Fibroblast of lung (primary cell): ENCODE measurements around the gene PLCG2. TPM values are rescaled to one million over a fixed set of nuclear protein-coding genes. Genes with fewer than 3 reads are reported as not detected.
A peak's percentile ranks its signal among the peaks of the same experiment; 100 is the strongest.

Experiments used
- DNase-seq, 2 donors: peaks; one replicate each; pipeline versions ENCODE4 v3.0.0 to v3.0.0-alpha.2; 2010; ENCODE audit warnings: low read depth in 2 of 2
- H2AFZ ChIP-seq: 2 replicates; pipeline ENCODE4 v1.5.1; 2012; ENCODE audit warnings: low read length, control low read depth, inconsistent platforms
- H3K27ac ChIP-seq: 2 replicates; pipeline ENCODE4 v1.5.1; 2011; ENCODE audit warnings: low read length, control low read depth; ENCODE audit not compliant: insufficient read depth
- H3K27me3 ChIP-seq: 2 replicates; pipeline ENCODE4 v1.5.1; 2011; ENCODE audit warnings: mild to moderate bottlenecking, low read length; ENCODE audit not compliant: control insufficient read depth, insufficient read depth
- H3K36me3 ChIP-seq: 2 replicates; pipeline ENCODE4 v1.5.1; 2011; ENCODE audit warnings: low read length; ENCODE audit not compliant: control insufficient read depth, insufficient read depth
- H3K4me1 ChIP-seq: 2 replicates; pipeline ENCODE4 v1.5.1; 2011; ENCODE audit warnings: low read length; ENCODE audit not compliant: control insufficient read depth, insufficient read depth; ENCODE audit errors: extremely low read depth
- H3K4me2 ChIP-seq: 2 replicates; pipeline ENCODE4 v1.5.1; 2011; ENCODE audit warnings: low read length, control low read depth; ENCODE audit not compliant: insufficient read depth; ENCODE audit errors: extremely low read depth
- H3K4me3 ChIP-seq, 4 experiments: fragments of 200-600 bp in 1 of 4; sonication (generic) in 1 of 4; replicated peaks in 1 of 4; 2 replicates each; pipeline ENCODE4 v1.5.1; 2011 to 2016; ENCODE audit warnings: low read length in 4 of 4, low read depth in 3 of 4, mild to moderate bottlenecking in 3 of 4, control low read depth in 2 of 4, inconsistent platforms in 1 of 4, mixed read lengths in 1 of 4; ENCODE audit not compliant: insufficient read depth in 1 of 4; ENCODE audit errors: control extremely low read depth in 1 of 4
- H3K79me2 ChIP-seq: 2 replicates; pipeline ENCODE4 v1.5.1; 2012; ENCODE audit warnings: mild to moderate bottlenecking, low read length, inconsistent platforms; ENCODE audit not compliant: control insufficient read depth, insufficient read depth
- H3K9ac ChIP-seq: 2 replicates; pipeline ENCODE4 v1.5.1; 2011; ENCODE audit warnings: mild to moderate bottlenecking, low read length, control low read depth; ENCODE audit not compliant: insufficient read depth
- H3K9me3 ChIP-seq: 2 replicates; pipeline ENCODE4 v1.5.1; 2012; ENCODE audit warnings: low read depth, low read length; ENCODE audit not compliant: control insufficient read depth, insufficient read depth
- H4K20me1 ChIP-seq: 2 replicates; pipeline ENCODE4 v1.5.1; 2011; ENCODE audit warnings: low read length; ENCODE audit not compliant: control insufficient read depth, insufficient read depth; ENCODE audit errors: extremely low read depth
- CTCF ChIP-seq, 2 donors: IDR thresholded peaks in 1 of 2; conservative IDR thresholded peaks in 1 of 2; 1 replicate in 1 of 2; 2 replicates in 1 of 2; pipeline ENCODE4 v1.5.1; 2011 to 2012; ENCODE audit warnings: low read length in 2 of 2, control low read depth in 1 of 2, inconsistent platforms in 1 of 2, low read depth in 1 of 2, mild to moderate bottlenecking in 1 of 2
- EZH2 ChIP-seq: IDR thresholded peaks from 2 replicates; pipeline ENCODE4 v1.5.1; 2012; ENCODE audit warnings: low read length, control low read depth, mild to moderate bottlenecking; ENCODE audit errors: missing control alignments
- polyA plus RNA-seq, 2 donors: library from polyadenylated mRNA; depleted of rRNA in 1 of 2; stranded (reverse) in 1 of 2; unstranded in 1 of 2; fragments of >200 nt; gene quantifications; 2 replicates each; pipeline ENCODE4 v1.2.1, GENCODE V29; 2011 to 2012; ENCODE audit warnings: missing spikeins in 1 of 2
- total RNA-seq: library from RNA; depleted of rRNA; stranded (reverse); fragments of >200 nt; gene quantifications from 2 replicates; pipeline ENCODE4 v1.2.1, GENCODE V29; 2014

PLCG2 gene
- total and polyA plus RNA-seq, 2 donors (not counting 1 experiment from before 2014, with no cell fraction given): 0.53 to 0.66 TPM

GRCh38 chr16:81843243-81843582, 64.1 kb downstream of the PLCG2 start:
- H3K9me3 ChIP-seq: no peaks in the 10 kb centered on the region
- H3K27me3 ChIP-seq: no peaks in the 10 kb centered on the region
- no peaks in the 10 kb centered on the region for H4K20me1 ChIP-seq
- no peak for TF ChIP-seq EZH2
- no peak for TF ChIP-seq CTCF (conservative IDR thresholded peaks at IDR 0.05 in 1 of 2, IDR thresholded peaks at IDR 0.05 in 1 of 2; ENCODE audit: low read depth in 1 of 2, low read length in 2 of 2)
- H3K27ac ChIP-seq: no peak overlapping the region
- no peaks in the 10 kb centered on the region for H3K79me2 ChIP-seq
- no peak overlapping the region for H2AFZ ChIP-seq
- peak in 1 of 2 donors; percentile 41 for DNase-seq
- no peaks in the 10 kb centered on the region for H3K36me3 ChIP-seq
- no peaks in the 10 kb centered on the region for H3K4me1 ChIP-seq
- no peak overlapping the region for H3K9ac ChIP-seq
- no peak overlapping the region for H3K4me3 ChIP-seq
- no peak overlapping the region for H3K4me2 ChIP-seq

- Histone ChIP-seq H3K9ac (no peak overlapping the region), H3K9me3 (no peaks in the 10 kb centered on the region), H4K20me1 (no peaks in the 10 kb centered on the region), H3K4me2 (no peak overlapping the region), H3K4me1 (no peaks in the 10 kb centered on the region), H3K4me3 (no peak overlapping the region), H3K79me2 (no peaks in the 10 kb centered on the region), H3K27me3 (no peaks in the 10 kb centered on the region), H3K36me3 (no peaks in the 10 kb centered on the region), H3K27ac (no peak overlapping the region), H2AFZ (no peak overlapping the region)
- DNase-seq: no peak
- TF ChIP-seq CTCF (conservative IDR thresholded peaks at IDR 0.05 in 1 of 2, IDR thresholded peaks at IDR 0.05 in 1 of 2; ENCODE audit: low read depth in 1 of 2, low read length in 2 of 2): no peak
- no peak for TF ChIP-seq EZH2
Observed at GRCh38 chr16:81843683-81844082, 64.6 kb downstream of the PLCG2 start.

GRCh38 chr16:81846105-81846504, 67.0 kb downstream of the PLCG2 start:
- H4K20me1 ChIP-seq: no peaks in the 10 kb centered on the region
- H3K4me1 ChIP-seq: no peaks in the 10 kb centered on the region
- no peak overlapping the region for H3K4me3 ChIP-seq
- H2AFZ ChIP-seq: no peak overlapping the region
- no peaks in the 10 kb centered on the region for H3K36me3 ChIP-seq
- peaks cover 4% of the 10 kb centered on the region for H3K27me3 ChIP-seq
- no peak overlapping the region for H3K27ac ChIP-seq
- H3K4me2 ChIP-seq: no peak overlapping the region
- no peaks in the 10 kb centered on the region for H3K79me2 ChIP-seq
- TF ChIP-seq CTCF (conservative IDR thresholded peaks at IDR 0.05 in 1 of 2, IDR thresholded peaks at IDR 0.05 in 1 of 2; ENCODE audit: low read depth in 1 of 2, low read length in 2 of 2) (no peak), EZH2 (no peak)
- H3K9me3 ChIP-seq: no peaks in the 10 kb centered on the region
- no peak overlapping the region for H3K9ac ChIP-seq
- no peak for DNase-seq
